Ovary (tissue), 9 donors: Measurements from ENCODE around the gene SEC16A. TPM values are rescaled to one million over a fixed set of nuclear protein-coding genes. Genes with fewer than 3 reads are reported as not detected.

Experiments
- DNase-seq, 5 donors: peaks; one replicate each; pipeline ENCODE4 v3.0.0-alpha.2; 2019 to 2020
- H3K27ac ChIP-seq, 2 donors: fragments of 200-600 bp; one replicate each; pipeline versions ENCODE4 v1.5.1 to v1.8.0; 2019 to 2022
- H3K27me3 ChIP-seq: fragments of 200-600 bp; one replicate; pipeline ENCODE4 v1.8.0; 2022
- H3K36me3 ChIP-seq: fragments of 200-600 bp; sonication (generic); one replicate; pipeline ENCODE4 v1.5.1; 2019
- H3K4me1 ChIP-seq: one replicate; pipeline ENCODE4 v1.8.1; 2013; ENCODE audit warnings: mild to moderate bottlenecking, moderate library complexity; ENCODE audit not compliant: insufficient read depth
- H3K4me3 ChIP-seq: fragments of 200-600 bp; sonication (generic); one replicate; pipeline ENCODE4 v1.5.1; 2017
- H3K9me3 ChIP-seq, 2 donors: fragments of 200-600 bp in 1 of 2; sonication (generic) in 1 of 2; one replicate each; pipeline versions ENCODE4 v1.5.1 to v1.8.1; 2013 to 2019; ENCODE audit warnings: mild to moderate bottlenecking in 1 of 2, moderate library complexity in 1 of 2
- CTCF ChIP-seq, 3 donors: fragments of 450-650 bp in 2 of 3; fragments of 200-600 bp in 1 of 3; IDR thresholded peaks; one replicate each; pipeline versions ENCODE4 v1.5.1 to v1.8.0; 2016 to 2022; ENCODE audit warnings: antibody characterized with exemption in 3 of 3, mild to moderate bottlenecking in 1 of 3
- EP300 ChIP-seq: sonication (generic); formaldehyde crosslinking; IDR thresholded peaks from one replicate; pipeline ENCODE4 v1.6.1; 2017; ENCODE audit warnings: antibody characterized with exemption
- POLR2A ChIP-seq: fragments of 450-650 bp; IDR thresholded peaks from one replicate; pipeline ENCODE4 v1.6.1; 2017; ENCODE audit warnings: antibody characterized with exemption, mild to moderate bottlenecking, moderate library complexity
- WGBS, 3 donors: extraction: QIAGEN DNeasy Blood & Tissue Kit in 1 of 3; methylation state at CpG; one replicate each; pipeline versions ENCODE4 v1.1.5 to v1.1.7; 2013 to 2017; 5-methylcytosine and 5-hydroxymethylcytosine counted together
- intact Hi-C, 4 donors: fragments of 100-400 bp; cut with DNase I; formaldehyde crosslinking; loops; one replicate each; pipeline versions ENCODE4 v1.11.0 to v1.15.1; 2022 to 2023
- microRNA-seq, 3 donors: library from miRNA; unstranded; fragments of <30 nt; microRNA quantifications; one replicate each; pipeline versions ENCODE4 to v1.2.0, GENCODE V29; 2019 to 2020
- polyA plus RNA-seq, 2 donors: library from polyadenylated mRNA; stranded (reverse); fragments of 200-250 nt in 1 of 2; fragments of 350-450 nt in 1 of 2; fragmentation: Illumina TruSeq in 1 of 2; extraction: RNeasy Lipid Tissue Mini Kit (QIAGEN cat#74804) in 1 of 2; gene quantifications; one replicate each; pipeline ENCODE4 v1.2.3, GENCODE V29; 2013 to 2014
- small RNA-seq: library from RNA; depleted of rRNA; stranded (forward); fragments of <200 nt; gene quantifications from one replicate; pipeline ENCODE3, GENCODE V24; 2016
- total RNA-seq, 7 donors: library from RNA; depleted of rRNA in 2 of 7; stranded (reverse); fragments of >200 nt in 2 of 7; fragmentation: NEBNext Ultra II Directional in 3 of 7; extraction: Animal tissue kit (Norgen Biotek cat#: 25700) in 3 of 7; gene quantifications; one replicate each; pipeline versions ENCODE4 v1.1.0 to v1.2.4, GENCODE V29; 2016 to 2023
- donor health status: DM: no; HTN: no; CAD: no; lungs with moderate emphysema.
- donor health status: DM: no; HTN: no; CAD: no.
- donor health status: Bipolar disorder and iron deficiency.
- donor health status: DM: yes; HTN: yes; CAD: no.
- donor health status: DM: no; HTN: no; CAD: no.
- donor health status: DM: yes; HTN: yes; CAD: no.

Gene SEC16A
- total and polyA plus RNA-seq, 9 donors = 27.6 to 61.4 (median 46.5) TPM

- H3K4me1 ChIP-seq = no peaks in the 10 kb centered on the region
- no peak overlapping the region for H3K27ac ChIP-seq
- 84% methylated on average over 17 of the region's 17 CpGs for WGBS, 3 donors
- H3K4me3 ChIP-seq = no peak overlapping the region
- H3K36me3 ChIP-seq = no peaks in the 10 kb centered on the region
- TF ChIP-seq CTCF (IDR thresholded peaks at IDR 0.05) (no peak), EP300 (no peak), POLR2A (no peak)
- H3K27me3 ChIP-seq = no peaks in the 10 kb centered on the region
- intact Hi-C loops = no loop called here
- no peaks in the 10 kb centered on the region for H3K9me3 ChIP-seq
- DNase-seq = peak in 1 of 5 donors; percentile 19
These were observed 89.3 kb downstream of the SEC16A start for GRCh38 chr9:136393531-136393930.

- 83 to 88% (median 87%) methylated on average over 21 of the region's 21 CpGs for WGBS, 3 donors
- no peaks in the 10 kb centered on the region for H3K9me3 ChIP-seq
- H3K27ac ChIP-seq = no peak overlapping the region
- no peaks in the 10 kb centered on the region for H3K4me1 ChIP-seq
- no peaks in the 10 kb centered on the region for H3K36me3 ChIP-seq
- H3K27me3 ChIP-seq = no peaks in the 10 kb centered on the region
- no peak for DNase-seq
- intact Hi-C loops = no loop called here
- TF ChIP-seq EP300 (no peak), POLR2A (no peak), CTCF (IDR thresholded peaks at IDR 0.05) (no peak)
- H3K4me3 ChIP-seq = no peak overlapping the region
These were observed 90.0 kb downstream of the SEC16A start for GRCh38 chr9:136392538-136393449.

GRCh38 chr9:136391737-136392537, 90.9 kb downstream of the SEC16A start:
- Histone ChIP-seq H3K9me3 (no peaks in the 10 kb centered on the region), H3K4me1 (no peaks in the 10 kb centered on the region), H3K4me3 (no peak overlapping the region), H3K36me3 (no peaks in the 10 kb centered on the region), H3K27me3 (no peaks in the 10 kb centered on the region), H3K27ac (no peak overlapping the region)
- WGBS, 3 donors = 84 to 88% (median 88%) methylated on average over 28 of the region's 28 CpGs
- no peak for DNase-seq
- intact Hi-C loops = no loop called here
- TF ChIP-seq POLR2A = no peak
- no peak for TF ChIP-seq EP300
- TF ChIP-seq CTCF (IDR thresholded peaks at IDR 0.05) = no peak

Small RNAs within 50 kb of the gene (microRNA-seq; reads per million reads assigned to microRNA genes)
- 0 to 0.16 (median 0) reads per million in 3 donors for gene MIR4673

Small RNAs within 50 kb of the gene (small RNA-seq; reads per million reads assigned to genes)
- not detected for gene MIR4673

Other genes with a start within 250 kb of the SEC16A start
- 10 to 100 TPM in 3 of 7 donors, 1 to 10 TPM in 4; 7.5 to 14.3 (median 10.0) TPM for gene QSOX2, start 237.2 kb downstream of the SEC16A start, total RNA-seq
- 1 to 10 TPM; 5.6 to 5.8 TPM for gene QSOX2, start 237.2 kb downstream of the SEC16A start, polyA plus RNA-seq
- gene CCDC187, start 178.9 kb downstream of the SEC16A start, total RNA-seq = 10 to 100 TPM in 1 of 7 donors, 1 to 10 TPM in 2, under 1 TPM in 3, not detected in 1; 0.03 to 15.7 (median 1.2) TPM
- gene CCDC187, start 178.9 kb downstream of the SEC16A start, polyA plus RNA-seq = under 1 TPM; 0.02 to 0.05 TPM
- gene GPSM1, start 155.5 kb downstream of the SEC16A start, total RNA-seq = 10 to 100 TPM; 14.1 to 65.4 (median 36.4) TPM
- 10 to 100 TPM in 1 of 2 donors, under 1 TPM in 1; 0.57 to 26.6 TPM for gene GPSM1, start 155.5 kb downstream of the SEC16A start, polyA plus RNA-seq
- 10 to 100 TPM; 14.4 to 33.3 (median 24.2) TPM for gene DNLZ, start 119.3 kb downstream of the SEC16A start, total RNA-seq
- gene DNLZ, start 119.3 kb downstream of the SEC16A start, polyA plus RNA-seq = 10 to 100 TPM in 1 of 2 donors, 1 to 10 TPM in 1; 1.8 to 10.3 TPM
- 1 to 10 TPM in 4 of 7 donors, under 1 TPM in 3; 0.48 to 3.5 (median 1.3) TPM for gene CARD9, start 109.4 kb downstream of the SEC16A start, total RNA-seq
- gene CARD9, start 109.4 kb downstream of the SEC16A start, polyA plus RNA-seq = under 1 TPM in 1 of 2 donors, not detected in 1; 0.61 TPM
- 1 to 10 TPM; 5.4 to 9.6 (median 8.9) TPM for gene SNAPC4, start 82.9 kb downstream of the SEC16A start, total RNA-seq
- gene SNAPC4, start 82.9 kb downstream of the SEC16A start, polyA plus RNA-seq = 1 to 10 TPM; 3.7 to 7.3 TPM
- 10 to 100 TPM; 21.3 to 52.5 (median 28.9) TPM for gene ENTR1, start 72.4 kb downstream of the SEC16A start, total RNA-seq
- gene ENTR1, start 72.4 kb downstream of the SEC16A start, polyA plus RNA-seq = 10 to 100 TPM; 19.3 to 24.5 TPM
- 10 to 100 TPM; 18.7 to 46.0 (median 40.1) TPM for gene PMPCA, start 72.4 kb downstream of the SEC16A start, total RNA-seq
- gene PMPCA, start 72.4 kb downstream of the SEC16A start, polyA plus RNA-seq = 10 to 100 TPM; 39.6 to 82.4 TPM
- gene INPP5E, start 43.2 kb downstream of the SEC16A start, total RNA-seq = 10 to 100 TPM; 11.0 to 18.5 (median 15.4) TPM
- gene INPP5E, start 43.2 kb downstream of the SEC16A start, polyA plus RNA-seq = 1 to 10 TPM; 3.4 to 9.7 TPM
- 10 to 100 TPM in 6 of 7 donors, 1 to 10 TPM in 1; 7.3 to 30.9 (median 17.4) TPM for gene NOTCH1, start 63.0 kb upstream of the SEC16A start, total RNA-seq
- gene NOTCH1, start 63.0 kb upstream of the SEC16A start, polyA plus RNA-seq = 1 to 10 TPM; 2.5 to 7.8 TPM
- gene EGFL7, start 179.9 kb upstream of the SEC16A start, total RNA-seq = 100 to 1,000 TPM in 1 of 7 donors, 10 to 100 TPM in 6; 27.1 to 113 (median 43.4) TPM
- 100 to 1,000 TPM in 1 of 2 donors, under 1 TPM in 1; 0.18 to 105 TPM for gene EGFL7, start 179.9 kb upstream of the SEC16A start, polyA plus RNA-seq
- 10 to 100 TPM; 14.4 to 40.9 (median 24.8) TPM for gene AGPAT2, start 204.4 kb upstream of the SEC16A start, total RNA-seq
- 10 to 100 TPM in 1 of 2 donors, 1 to 10 TPM in 1; 6.1 to 23.9 TPM for gene AGPAT2, start 204.4 kb upstream of the SEC16A start, polyA plus RNA-seq
- gene DIPK1B, start 229.5 kb upstream of the SEC16A start, total RNA-seq = 10 to 100 TPM in 5 of 7 donors, 1 to 10 TPM in 2; 5.2 to 23.4 (median 13.1) TPM
- 10 to 100 TPM in 1 of 2 donors, 1 to 10 TPM in 1; 2.9 to 15.0 TPM for gene DIPK1B, start 229.5 kb upstream of the SEC16A start, polyA plus RNA-seq